Astrocyte of the cerebellum (primary cell): ENCODE measurements around the gene WNT3A.

Experiments used
- DNase-seq: peaks from one replicate; pipeline ENCODE4 v3.0.0-alpha.2; 2011; ENCODE audit warnings: low read depth
- H3K4me3 ChIP-seq: 2 replicates; pipeline ENCODE4 v1.5.1; 2011; ENCODE audit warnings: mild to moderate bottlenecking, low read depth, low read length, moderate library complexity
- CTCF ChIP-seq: IDR thresholded peaks from 2 replicates; pipeline ENCODE4 v1.5.1; 2012; ENCODE audit warnings: low read length, low read depth, moderate library complexity, mild to moderate bottlenecking; ENCODE audit errors: missing control alignments
- in situ Hi-C: cut with HindIII; loops from 2 replicates; pipeline ENCODE4 v1.10.0; 2017; ENCODE audit warnings: low sequenced_read_pairs

WNT3A gene

DNA sequence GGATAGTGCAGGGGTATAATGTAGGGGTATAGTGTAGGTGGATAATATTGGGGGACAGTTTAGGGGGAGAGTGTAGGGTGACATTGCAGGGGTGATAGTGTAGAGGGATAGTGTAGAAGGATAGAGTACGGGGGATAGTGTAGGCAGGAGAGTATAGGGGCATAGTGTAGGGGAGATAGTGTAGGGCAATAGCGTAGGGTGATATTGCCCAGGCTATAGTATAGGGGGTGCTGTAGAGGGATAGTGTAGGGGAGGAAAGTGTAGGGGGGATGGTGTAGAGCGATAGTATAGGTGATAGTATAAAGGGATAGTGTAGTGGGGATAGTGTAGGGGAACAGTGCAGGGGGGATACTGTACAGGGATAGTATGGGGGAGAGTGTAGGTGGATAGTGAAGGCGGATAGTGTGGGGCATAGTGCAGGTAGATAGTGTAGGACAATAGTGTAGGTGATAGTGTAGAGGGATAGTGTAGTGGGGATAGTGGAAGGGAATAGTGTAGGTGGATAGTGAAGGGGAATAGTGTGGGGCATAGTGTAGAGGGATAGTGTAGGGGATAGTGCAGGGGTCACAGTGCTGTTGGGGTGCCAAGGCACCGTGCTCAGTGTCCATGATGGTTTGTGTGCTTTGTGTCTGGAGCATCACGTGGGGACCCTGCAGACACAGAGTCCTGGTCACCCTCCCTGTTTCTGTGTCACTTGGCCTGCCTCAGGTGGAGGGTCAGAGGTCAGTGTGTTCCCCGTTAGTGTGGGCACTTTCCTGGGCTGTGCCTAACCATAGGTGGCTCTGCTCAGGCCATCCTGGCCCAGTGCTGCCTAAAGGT is 65.2 kb downstream of the WNT3A start:
- TF ChIP-seq CTCF, result no peak
- no peak overlapping the region for H3K4me3 ChIP-seq
- DNase-seq, result no peak
- in situ Hi-C loops, result no loop called here

- in situ Hi-C loops, result no loop called here
- DNase-seq, result no peak
- no peak overlapping the region for H3K4me3 ChIP-seq
- TF ChIP-seq CTCF, result no peak
Observed at GRCh38 chr1:228072658-228073043, 65.9 kb downstream of the WNT3A start.

DNA sequence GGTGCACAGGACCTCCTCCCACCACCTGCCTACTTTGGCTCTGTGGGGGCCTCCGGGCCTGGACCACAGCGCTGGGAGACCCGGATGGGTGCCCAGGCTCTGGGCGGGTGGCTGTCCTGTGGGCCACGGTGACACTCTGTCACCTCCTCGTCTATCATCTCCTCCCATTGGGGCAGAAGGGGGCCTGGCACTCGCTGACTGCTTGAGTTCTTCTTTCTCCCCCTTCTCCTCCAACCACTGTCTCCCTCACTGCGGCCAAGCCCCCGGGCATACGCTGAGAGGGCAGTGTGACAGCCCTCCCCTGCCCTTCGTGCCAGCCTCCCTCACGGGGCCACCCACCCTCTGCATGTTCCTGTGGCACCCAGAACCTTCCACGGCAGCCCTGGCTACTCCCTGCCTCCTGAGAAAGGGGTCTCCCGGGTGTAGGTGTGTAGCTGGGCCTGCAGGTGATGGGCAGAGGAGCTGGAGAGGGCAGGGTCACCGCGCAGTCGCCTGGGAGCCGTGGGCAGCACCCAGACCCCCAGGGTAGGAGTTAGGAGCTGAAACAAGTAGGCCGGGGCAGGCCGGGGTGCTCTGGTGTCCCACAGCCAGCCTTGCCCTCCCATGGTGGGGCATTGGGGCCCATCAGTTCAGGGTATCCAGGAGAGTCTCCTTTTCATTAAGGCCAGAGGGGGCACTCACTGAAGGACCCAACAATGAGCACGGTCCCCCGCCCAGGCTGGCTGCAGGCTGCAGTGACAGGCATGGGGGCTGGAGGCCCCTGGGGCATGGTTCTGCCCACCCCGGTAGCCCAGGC is 66.5 kb downstream of the WNT3A start:
- no peak overlapping the region for H3K4me3 ChIP-seq
- DNase-seq, result no peak
- in situ Hi-C loops, result no loop called here
- no peak for TF ChIP-seq CTCF

DNA sequence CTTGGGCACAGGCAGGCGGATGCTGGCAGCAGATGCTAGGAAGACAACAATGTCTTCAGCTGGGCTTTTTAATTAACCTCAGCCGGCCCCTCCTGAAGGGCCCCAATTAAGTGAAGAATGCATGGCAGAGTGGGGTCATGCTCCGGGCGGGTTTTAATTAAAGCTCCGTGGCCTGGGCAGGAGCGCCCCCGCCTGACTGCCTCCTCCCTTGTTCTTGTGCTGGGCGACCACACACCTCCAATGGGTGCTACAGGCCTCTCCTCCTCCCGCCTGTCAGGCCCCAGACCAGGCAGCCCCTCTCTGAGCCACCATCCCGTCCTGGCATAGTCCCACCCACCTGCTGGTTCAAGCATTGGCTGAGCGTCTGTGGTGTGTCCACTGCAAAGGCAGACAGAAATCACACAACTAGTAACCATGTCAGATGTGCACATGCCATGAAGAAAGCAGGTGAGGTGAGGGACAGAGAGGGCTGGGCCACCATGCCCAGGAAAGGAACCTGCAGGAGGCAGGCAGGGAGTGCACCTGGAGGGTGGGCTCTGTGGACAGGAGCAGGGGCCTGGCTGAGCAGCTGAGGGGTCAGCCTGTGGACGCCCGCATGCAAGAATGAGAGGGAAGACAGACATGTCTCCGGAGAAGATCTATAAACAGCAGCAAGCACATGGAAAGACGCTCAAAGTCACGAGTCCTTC is 67.2 kb downstream of the WNT3A start:
- in situ Hi-C loops, result no loop called here
- DNase-seq, result no peak
- H3K4me3 ChIP-seq, result no peak overlapping the region
- TF ChIP-seq CTCF, result no peak

DNA sequence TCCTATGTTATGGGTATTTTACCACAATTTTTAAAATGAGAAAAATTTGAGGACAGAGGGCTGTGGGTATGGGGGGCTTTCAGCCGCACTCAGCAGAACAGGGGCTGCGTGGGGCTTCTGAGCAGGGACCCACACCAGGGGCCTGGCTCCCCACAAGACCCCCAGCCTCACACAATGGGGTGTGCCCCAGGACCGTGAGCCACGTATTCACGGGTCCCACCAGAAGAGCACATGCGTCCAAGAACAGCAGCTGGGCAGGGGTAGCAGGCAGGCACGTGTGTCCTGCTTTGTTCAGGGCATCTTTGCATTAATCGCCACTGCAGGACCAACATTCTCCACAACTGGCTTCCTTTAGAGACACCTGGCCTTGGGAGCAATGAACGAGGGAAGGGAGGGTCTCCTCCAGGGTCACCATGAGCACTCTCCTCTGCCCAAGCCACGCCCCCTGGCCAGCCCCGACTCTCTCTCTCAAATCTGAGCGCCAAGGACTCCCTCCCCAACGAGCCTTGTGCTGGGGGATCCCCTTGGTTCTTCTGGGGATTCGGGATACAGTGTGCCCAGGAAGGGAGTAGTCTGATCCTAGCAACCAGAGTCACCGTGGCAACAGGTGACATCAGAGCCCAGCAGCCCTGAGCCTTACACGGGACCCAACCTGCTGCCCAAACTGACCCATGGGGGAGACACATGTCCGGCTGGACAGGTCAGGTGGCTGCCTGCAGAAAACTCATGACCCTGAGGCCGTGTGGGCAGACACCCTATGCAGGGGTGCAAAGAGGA is 68.3 kb downstream of the WNT3A start:
- H3K4me3 ChIP-seq, result no peak overlapping the region
- in situ Hi-C loops, result no loop called here
- no peak for TF ChIP-seq CTCF
- no peak for DNase-seq

DNA sequence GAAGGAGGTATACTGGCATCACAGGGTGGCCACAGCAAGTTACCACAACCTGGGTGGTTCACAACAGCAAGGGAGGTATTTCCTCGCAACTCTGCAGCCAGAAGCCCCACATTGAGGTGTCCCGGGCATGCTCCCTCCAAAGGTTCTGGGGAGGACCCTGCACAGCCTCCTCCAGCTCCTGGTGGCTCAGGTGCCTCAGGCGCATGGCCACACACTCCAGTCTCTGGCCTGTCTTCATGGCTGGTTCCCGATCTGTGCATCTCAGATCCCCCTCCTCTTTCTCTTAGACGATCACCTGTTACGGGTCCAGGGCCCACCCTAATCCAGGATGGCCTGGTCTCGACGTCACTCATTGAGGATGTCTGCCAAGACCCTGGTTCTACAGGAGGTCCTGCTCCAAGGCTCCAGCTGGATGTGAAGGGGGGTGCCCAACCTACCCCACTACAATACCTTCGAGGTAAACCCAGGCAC is 69.0 kb downstream of the WNT3A start:
- in situ Hi-C loops, result no loop called here
- H3K4me3 ChIP-seq, result no peak overlapping the region
- TF ChIP-seq CTCF, result no peak
- DNase-seq, result no peak
